Stimulated activated naive CD4-positive, alpha-beta T cell treated with Interleukin-2 at 50 U/mL for 16 hours (primary cell): ENCODE data around the gene FKBP7.
"Not testable (repeated sequence)": the region's sequence is repeated elsewhere in the genome, so short reads cannot be mapped to it uniquely, and the experiment has no call there.

Experiments
- DNase-seq: peaks from one replicate; lab custom pipeline; 2025; lab: John Stamatoyannopoulos, UW

FKBP7 gene

GRCh38 chr2:178485356-178485755 is 7.0 kb upstream of the FKBP7 start:
- DNase-seq: no peak

- DNase-seq: no peak
Observed at GRCh38 chr2:178484245-178485041, 6.0 kb upstream of the FKBP7 start.

- DNase-seq: no peak
Observed at GRCh38 chr2:178482437-178482836, 4.0 kb upstream of the FKBP7 start.

- peak; percentile 59 for DNase-seq
Observed at GRCh38 chr2:178480227-178481181, 2.1 kb upstream of the FKBP7 start, which contains the start of gene PLEKHA3. TSS of gene PLEKHA3 (plus strand) at chr2:178480457. CDS start at chr2:178480870, 413 bp downstream.

GRCh38 chr2:178479758-178480226 is 1.4 kb upstream of the FKBP7 start:
- DNase-seq: no peak

- no peak for DNase-seq
Observed at GRCh38 chr2:178479275-178479616, 846 bp upstream of the FKBP7 start.

- no peak for DNase-seq
Observed at GRCh38 chr2:178478130-178478438, 316 bp downstream of the FKBP7 start.

GRCh38 chr2:178477443-178478129 is 814 bp downstream of the FKBP7 start:
- DNase-seq: no peak

GRCh38 chr2:178476477-178476876 is 1.9 kb downstream of the FKBP7 start:
- no peak for DNase-seq

GRCh38 chr2:178474560-178474959 is 3.8 kb downstream of the FKBP7 start:
- DNase-seq: no peak

GRCh38 chr2:178473931-178474330 is 4.5 kb downstream of the FKBP7 start:
- no peak for DNase-seq

GRCh38 chr2:178473373-178473772 is 5.0 kb downstream of the FKBP7 start:
- no peak for DNase-seq

GRCh38 chr2:178471313-178471712 is 7.1 kb downstream of the FKBP7 start:
- DNase-seq: not testable (repeated sequence)

GRCh38 chr2:178469219-178469849 is 9.1 kb downstream of the FKBP7 start:
- no peak for DNase-seq

GRCh38 chr2:178457390-178457886 is 21.0 kb downstream of the FKBP7 start:
- no peak for DNase-seq

GRCh38 chr2:178455947-178456346 is 22.5 kb downstream of the FKBP7 start:
- no peak for DNase-seq

- DNase-seq: no peak
Observed at GRCh38 chr2:178452870-178453269, 25.5 kb downstream of the FKBP7 start.

GRCh38 chr2:178452334-178452733 is 26.1 kb downstream of the FKBP7 start:
- DNase-seq: no peak

- DNase-seq: peak; percentile 92
Observed at GRCh38 chr2:178450774-178451525, 27.4 kb downstream of the FKBP7 start, which contains the start of the genes PJVK and PRKRA. TSS of gene PJVK (plus strand) at chr2:178451378. CDS start at chr2:178453410, 2,032 bp downstream. TSS of gene PRKRA (minus strand) at chr2:178451175. CDS start at chr2:178451030, 145 bp downstream.

GRCh38 chr2:178450524-178450773 is 28.0 kb downstream of the FKBP7 start:
- DNase-seq: peak; percentile 78
